ENCODE measurements around the gene PHF19. TPM values are rescaled to one million over a fixed set of nuclear protein-coding genes. Genes with fewer than 3 reads are reported as not detected.
A peak's percentile ranks its signal among the peaks of the same experiment; 100 is the strongest.

The PHF19 gene
- total RNA-seq, 2 donors from 2014 or later = 69.9 to 96.9 TPM

DNA sequence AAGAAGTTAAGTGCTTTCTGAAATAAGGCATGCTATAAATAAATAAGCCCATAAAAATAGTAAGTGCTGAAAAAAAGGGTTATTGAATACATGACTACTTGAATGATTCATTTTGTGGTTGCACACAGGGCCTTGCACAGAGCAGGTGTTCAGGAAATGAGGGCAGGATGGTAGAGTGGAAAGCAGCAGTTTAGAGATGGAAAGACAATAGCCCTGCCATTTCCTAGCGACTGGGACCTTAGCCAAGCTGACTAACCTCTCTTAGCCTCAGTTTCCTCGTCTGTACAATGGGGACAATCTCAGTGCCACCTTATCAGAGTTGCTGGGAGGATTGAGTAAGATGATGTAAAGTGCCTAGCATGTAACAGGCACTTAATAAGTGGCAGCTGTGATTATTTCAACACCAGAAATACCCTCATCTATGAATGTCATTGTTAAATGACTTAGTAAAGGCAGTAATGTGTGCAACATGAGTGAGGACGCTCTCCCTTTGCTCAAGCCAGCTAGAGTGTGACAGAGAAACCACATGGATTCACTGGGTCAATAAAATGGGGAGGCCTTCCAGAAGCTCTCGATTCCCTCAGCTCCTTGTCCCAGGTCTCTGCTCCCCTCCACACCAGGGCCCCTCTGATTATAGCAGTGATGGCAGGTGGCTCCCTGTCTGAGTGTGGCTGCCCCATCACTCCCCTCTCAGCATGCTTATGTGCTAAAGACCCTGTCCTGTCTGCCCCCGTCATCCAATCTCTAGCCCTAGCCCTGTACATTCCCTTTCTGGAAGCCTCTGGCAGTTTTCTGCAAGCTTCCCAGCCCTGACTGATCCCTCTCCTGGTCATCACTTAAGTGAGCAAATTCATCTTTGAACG is 16.0 kb upstream of the PHF19 start:
- no peaks in the 10 kb centered on the region for H3K36me3 Mint-ChIP-seq (ENCODE audit: low read depth)
- DNase-seq (peak in 1 of 3 donors; percentile 54), ATAC-seq (peak; percentile 76)
- peak overlapping the region; percentile 98 for H3K27ac Mint-ChIP-seq
- H3K9me3 ChIP-seq (ENCODE audit: control insufficient read depth, low read length, poor library complexity, severe bottlenecking) = no peaks in the 10 kb centered on the region
- H3K4me3 Mint-ChIP-seq = peak overlapping the region; percentile 69
- no peaks in the 10 kb centered on the region for H3K27me3 Mint-ChIP-seq
- peaks cover 50% of the 10 kb centered on the region for H3K4me1 Mint-ChIP-seq

DNA sequence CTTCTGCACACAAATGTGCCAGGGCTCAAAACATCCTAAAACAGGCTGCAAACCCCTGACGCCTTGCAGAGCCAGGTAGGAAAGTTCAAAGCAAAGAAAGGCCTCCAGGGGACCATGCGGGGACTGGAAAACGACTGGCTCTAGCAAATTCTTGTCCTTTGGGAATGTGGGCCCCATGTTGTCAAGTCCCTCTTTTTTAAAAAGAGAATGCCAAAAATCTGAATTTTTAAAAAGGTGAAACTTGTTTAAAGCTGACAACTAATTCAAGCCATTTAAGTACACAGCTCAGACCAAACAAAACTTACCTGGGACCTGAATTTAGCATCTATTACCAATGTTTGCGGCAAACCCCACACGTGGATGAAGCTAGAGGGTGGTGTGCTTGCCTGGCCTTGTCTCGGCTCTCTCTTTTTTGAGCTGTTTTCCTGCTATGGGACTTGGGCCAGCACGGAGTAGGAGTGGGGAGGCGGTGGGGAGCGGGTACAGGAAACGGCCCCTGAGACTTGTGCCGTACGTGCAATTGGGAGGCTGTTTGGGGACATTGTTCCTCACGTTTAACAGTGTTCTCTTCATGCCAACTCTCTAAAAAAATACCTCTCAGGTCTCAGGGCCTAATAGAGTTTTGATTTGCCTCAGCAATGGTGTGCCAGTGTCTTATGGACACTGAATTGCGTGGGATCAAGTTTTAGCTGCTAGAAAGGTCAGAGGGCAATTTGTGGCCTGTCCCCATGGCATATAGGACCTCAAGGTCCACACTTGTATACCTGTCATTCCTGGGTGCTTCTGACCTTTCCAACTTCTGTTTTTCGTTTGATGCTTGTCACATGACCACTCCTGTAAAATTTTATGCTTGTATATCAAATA is 15.1 kb upstream of the PHF19 start:
- DNase-seq (no peak), ATAC-seq (peak; percentile 42)
- Mint-ChIP-seq H3K27me3 (no peaks in the 10 kb centered on the region), H3K27ac (peak overlapping the region; percentile 98), H3K4me1 (peaks cover 51% of the 10 kb centered on the region), H3K4me3 (peak overlapping the region; percentile 83), H3K36me3 (ENCODE audit: low read depth) (no peaks in the 10 kb centered on the region)
- no peaks in the 10 kb centered on the region for H3K9me3 ChIP-seq (ENCODE audit: control insufficient read depth, low read length, poor library complexity, severe bottlenecking)

DNA sequence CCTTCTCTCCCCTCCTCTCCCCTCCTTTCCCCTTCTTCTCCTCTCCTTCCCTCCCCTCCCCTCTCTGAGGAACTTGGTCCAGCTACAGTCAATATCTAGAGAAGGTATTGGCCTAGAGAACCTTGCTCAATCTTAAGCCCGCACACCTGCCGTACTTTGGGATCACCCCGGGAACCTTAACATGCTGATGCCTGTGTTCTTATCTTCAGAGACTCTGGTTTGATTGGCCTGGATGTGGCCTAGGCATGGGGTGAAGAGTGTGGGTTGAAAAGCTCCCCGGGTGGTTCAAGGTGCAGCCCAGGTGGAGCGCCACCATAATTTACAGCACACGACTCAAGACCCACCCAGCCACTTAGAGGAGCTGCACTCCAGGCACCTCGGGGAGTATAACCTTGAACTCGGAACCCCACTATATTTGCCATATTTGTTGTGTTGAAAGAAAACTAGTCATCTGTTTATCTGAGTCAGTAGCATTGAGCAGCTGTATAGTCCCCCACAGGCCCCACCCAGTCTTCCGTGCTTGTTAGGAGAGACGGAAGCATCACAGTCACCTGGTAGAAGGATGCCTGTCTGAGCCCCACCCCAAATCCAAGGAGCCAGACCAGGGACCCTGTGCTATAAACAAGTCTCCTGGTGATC is 14.4 kb upstream of the PHF19 start:
- Mint-ChIP-seq H3K4me3 (peak overlapping the region; percentile 83), H3K27me3 (no peaks in the 10 kb centered on the region), H3K4me1 (peaks cover 45% of the 10 kb centered on the region), H3K36me3 (ENCODE audit: low read depth) (no peaks in the 10 kb centered on the region), H3K27ac (peak overlapping the region; percentile 98)
- ATAC-seq (peak; percentile 54), DNase-seq (peak in 1 of 3 donors; percentile 47)
- H3K9me3 ChIP-seq (ENCODE audit: control insufficient read depth, low read length, poor library complexity, severe bottlenecking) = no peaks in the 10 kb centered on the region

DNA sequence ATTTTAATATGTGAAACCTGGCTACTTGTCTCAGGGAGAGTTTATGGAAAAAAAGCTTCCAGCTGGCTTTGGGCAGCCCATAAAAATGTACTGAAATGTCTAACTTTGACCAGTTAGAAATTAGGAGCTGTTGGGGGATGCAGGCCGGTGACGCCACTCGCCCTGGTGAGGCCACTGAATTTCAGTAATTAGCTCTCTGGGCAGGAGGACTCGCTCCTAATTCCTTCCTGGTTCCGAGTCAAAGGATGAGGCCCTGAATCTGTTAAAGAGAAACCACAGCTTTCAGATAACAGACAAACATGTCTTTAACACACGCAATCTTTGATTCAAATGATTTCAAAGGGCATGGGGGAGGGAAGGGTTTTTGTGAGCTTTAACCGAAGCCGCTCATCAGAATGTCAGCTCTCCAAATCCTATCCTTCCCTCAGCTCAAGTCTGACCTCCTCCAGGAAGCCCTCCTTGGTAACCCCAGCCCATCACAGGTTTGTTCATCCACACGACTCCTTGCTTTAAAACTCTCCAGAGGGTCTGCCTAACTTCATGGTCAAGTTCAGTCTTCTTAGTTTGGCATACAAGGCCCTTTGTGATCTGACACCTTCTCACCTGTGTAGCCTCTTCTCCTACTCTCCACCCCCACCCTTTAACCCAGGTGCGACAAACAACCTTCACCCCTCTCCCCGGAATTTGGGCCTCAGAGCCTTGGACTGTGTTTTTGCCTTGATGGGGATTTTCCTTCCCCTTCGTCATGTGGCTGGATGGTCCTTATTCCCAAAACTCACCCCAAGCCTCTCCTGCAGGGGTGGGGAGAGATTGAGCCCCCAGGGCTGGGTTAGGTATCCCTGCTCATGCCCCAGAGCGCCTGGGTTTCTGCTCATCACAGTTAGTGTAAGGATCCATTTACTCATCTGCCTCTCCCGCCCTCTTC is 13.6 kb upstream of the PHF19 start:
- H3K27ac Mint-ChIP-seq = peak overlapping the region; percentile 98
- peaks cover 50% of the 10 kb centered on the region for H3K4me1 Mint-ChIP-seq
- DNase-seq (no peak), ATAC-seq (peak; percentile 49)
- H3K4me3 Mint-ChIP-seq = peak overlapping the region; percentile 83
- H3K9me3 ChIP-seq (ENCODE audit: control insufficient read depth, low read length, poor library complexity, severe bottlenecking) = no peaks in the 10 kb centered on the region
- no peaks in the 10 kb centered on the region for H3K27me3 Mint-ChIP-seq
- no peaks in the 10 kb centered on the region for H3K36me3 Mint-ChIP-seq (ENCODE audit: low read depth)

DNA sequence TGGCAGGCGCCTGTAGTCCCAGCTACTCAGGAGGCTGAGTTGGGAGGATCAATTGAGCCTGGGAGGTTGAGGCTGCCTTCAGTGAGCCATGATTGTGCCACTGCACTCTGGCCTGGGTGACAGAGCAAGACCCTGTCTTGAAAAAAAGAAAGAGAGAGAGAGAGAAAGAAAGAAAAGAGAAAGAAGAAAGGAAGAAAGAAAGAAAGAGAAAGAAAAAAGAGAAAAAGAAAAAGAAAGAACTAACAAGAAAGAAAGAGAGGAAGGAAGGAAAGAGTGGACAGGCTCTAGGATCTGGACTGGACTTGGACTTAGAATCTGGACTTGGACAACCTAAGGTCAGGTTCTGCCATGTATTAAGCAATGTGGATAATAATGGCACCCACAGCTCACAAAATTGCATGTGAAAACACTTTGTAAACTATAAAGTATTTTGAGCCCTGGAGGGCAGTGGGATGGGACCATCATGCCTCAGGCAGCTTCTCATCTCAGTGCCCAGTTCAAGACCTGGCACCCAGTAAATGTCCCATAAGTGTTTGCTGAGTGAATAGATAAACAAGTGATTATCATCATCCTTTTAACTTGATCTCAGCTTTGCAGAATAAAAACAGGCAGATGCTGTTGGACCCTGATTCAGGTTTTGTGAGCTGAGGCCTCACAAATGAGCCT is 12.8 kb upstream of the PHF19 start:
- ATAC-seq (no peak), DNase-seq (no peak)
- Mint-ChIP-seq H3K27ac (peak overlapping the region; percentile 98), H3K36me3 (ENCODE audit: low read depth) (no peaks in the 10 kb centered on the region), H3K27me3 (no peaks in the 10 kb centered on the region), H3K4me3 (peak overlapping the region; percentile 76), H3K4me1 (peaks cover 50% of the 10 kb centered on the region)
- H3K9me3 ChIP-seq (ENCODE audit: control insufficient read depth, low read length, poor library complexity, severe bottlenecking) = no peaks in the 10 kb centered on the region

DNA sequence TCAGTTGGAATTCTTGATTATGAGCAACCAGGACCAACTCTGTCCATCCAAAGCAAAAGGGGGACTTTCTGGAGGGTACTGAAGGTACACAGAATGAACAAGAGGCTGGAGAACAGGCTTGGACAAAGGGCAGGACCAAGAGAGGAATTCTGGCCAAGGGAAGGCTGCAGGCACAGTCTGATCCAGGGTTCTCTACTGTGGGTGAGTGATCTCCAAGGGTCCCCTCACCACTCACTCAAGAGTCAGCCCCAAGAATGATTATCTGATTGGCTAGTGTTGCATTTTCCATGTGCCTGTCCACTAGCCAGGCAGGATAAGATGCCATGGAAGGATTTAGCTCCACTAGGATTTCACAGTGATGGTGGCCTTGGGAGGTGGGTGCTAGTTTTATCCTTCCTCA is 11.6 kb upstream of the PHF19 start:
- peak overlapping the region; percentile 98 for H3K27ac Mint-ChIP-seq
- H3K4me3 Mint-ChIP-seq = no peak overlapping the region
- no peak for DNase-seq
- no peaks in the 10 kb centered on the region for H3K27me3 Mint-ChIP-seq
- peaks cover 53% of the 10 kb centered on the region for H3K4me1 Mint-ChIP-seq
- no peak for ATAC-seq
- H3K9me3 ChIP-seq (ENCODE audit: control insufficient read depth, low read length, poor library complexity, severe bottlenecking) = no peaks in the 10 kb centered on the region
- no peaks in the 10 kb centered on the region for H3K36me3 Mint-ChIP-seq (ENCODE audit: low read depth)

DNA sequence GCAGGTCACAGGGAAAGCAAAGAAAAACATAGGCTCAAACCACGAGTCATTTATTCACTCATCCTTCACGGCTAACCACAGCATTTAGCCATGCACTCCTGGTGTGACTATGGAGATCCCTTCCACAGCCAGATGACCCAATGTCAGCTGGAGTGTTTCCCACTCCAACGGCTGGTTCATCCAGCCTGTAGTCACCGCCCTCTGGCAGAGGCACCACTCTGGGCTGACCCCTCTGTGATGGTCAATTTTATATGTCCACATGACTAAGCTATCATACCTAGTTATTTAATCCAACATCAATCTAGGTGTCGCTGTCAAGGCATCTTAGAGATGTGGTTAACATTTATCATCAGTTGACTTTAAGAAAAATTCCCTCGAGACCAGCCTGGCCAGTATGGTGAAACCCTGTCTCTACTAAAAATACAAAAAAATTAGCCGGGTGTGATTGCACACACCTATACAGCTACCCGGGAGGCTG is 9.5 kb upstream of the PHF19 start:
- ATAC-seq (no peak), DNase-seq (no peak)
- H3K27me3 Mint-ChIP-seq = no peaks in the 10 kb centered on the region
- H3K4me1 Mint-ChIP-seq = peaks cover 41% of the 10 kb centered on the region
- H3K27ac Mint-ChIP-seq = peak overlapping the region; percentile 84
- no peaks in the 10 kb centered on the region for H3K36me3 Mint-ChIP-seq (ENCODE audit: low read depth)
- H3K4me3 Mint-ChIP-seq = no peak overlapping the region
- no peaks in the 10 kb centered on the region for H3K9me3 ChIP-seq (ENCODE audit: control insufficient read depth, low read length, poor library complexity, severe bottlenecking)

DNA sequence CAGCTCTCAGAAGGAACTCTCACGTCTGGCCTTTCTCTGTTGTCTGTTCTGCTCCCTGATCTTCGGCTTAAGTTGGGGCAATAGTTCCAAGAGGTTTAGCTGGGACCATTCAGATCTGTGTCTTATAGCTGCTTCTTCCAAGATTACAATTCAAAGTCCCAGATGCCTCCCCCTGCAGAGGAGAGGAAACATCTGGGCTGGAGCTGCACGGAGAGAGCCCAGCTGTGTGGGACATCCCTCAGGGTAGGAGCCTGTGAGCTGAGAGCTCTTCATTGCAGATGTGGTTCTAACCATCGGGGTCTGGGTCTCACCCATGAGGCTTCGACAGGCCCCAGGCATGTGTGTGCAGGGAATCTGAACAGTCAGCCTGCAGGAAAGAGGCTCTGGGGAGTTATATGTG is 9.0 kb upstream of the PHF19 start:
- DNase-seq = no peak
- Mint-ChIP-seq H3K4me1 (peaks cover 37% of the 10 kb centered on the region), H3K27me3 (no peaks in the 10 kb centered on the region), H3K4me3 (no peak overlapping the region), H3K36me3 (ENCODE audit: low read depth) (no peaks in the 10 kb centered on the region), H3K27ac (peak overlapping the region; percentile 84)
- no peak for ATAC-seq
- no peaks in the 10 kb centered on the region for H3K9me3 ChIP-seq (ENCODE audit: control insufficient read depth, low read length, poor library complexity, severe bottlenecking)

DNA sequence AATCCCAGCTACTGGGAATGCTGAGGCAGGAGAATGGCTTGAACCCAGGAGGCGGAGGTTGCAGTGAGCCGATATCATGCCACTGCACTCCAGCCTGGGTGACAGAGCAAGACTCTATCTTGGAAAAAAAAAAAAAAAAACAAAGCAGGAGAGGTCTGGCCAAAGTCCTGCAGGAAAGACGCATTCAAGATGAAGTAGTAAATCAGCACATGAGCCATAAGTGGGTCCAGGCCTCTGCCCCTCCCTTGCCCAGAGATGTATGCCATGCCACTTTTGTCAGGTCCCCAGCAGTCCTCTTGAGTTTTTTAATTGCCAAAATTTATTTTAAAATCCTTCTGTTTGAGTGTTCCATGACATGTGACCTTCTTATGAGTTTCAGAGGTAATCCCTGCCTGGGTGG is 8.5 kb upstream of the PHF19 start:
- no peak for ATAC-seq
- peaks cover 37% of the 10 kb centered on the region for H3K4me1 Mint-ChIP-seq
- H3K4me3 Mint-ChIP-seq = no peak overlapping the region

DNA sequence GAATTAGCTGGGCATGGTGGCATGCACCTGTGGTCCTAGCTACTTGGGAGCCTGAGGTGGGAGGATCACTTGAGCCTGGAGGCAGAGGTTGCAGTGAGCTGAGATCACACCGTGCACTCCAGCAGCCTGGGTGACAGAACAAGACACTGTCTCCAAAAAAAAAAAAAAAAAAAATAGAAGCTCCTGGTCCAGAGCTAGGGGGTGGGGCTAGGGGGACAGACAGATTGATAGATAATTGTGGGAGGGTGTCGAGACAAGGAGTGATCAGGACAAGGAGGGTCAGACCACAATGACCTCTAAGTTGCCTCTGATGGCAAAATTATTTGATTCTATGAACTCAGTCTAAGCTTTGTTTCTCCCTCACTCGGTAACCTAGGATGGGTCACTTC is 6.6 kb upstream of the PHF19 start:
- peak overlapping the region; percentile 85 for H3K27ac Mint-ChIP-seq
- no peaks in the 10 kb centered on the region for H3K36me3 Mint-ChIP-seq (ENCODE audit: low read depth)
- ATAC-seq (no peak), DNase-seq (no peak)
- no peaks in the 10 kb centered on the region for H3K27me3 Mint-ChIP-seq
- H3K9me3 ChIP-seq (ENCODE audit: control insufficient read depth, low read length, poor library complexity, severe bottlenecking) = no peaks in the 10 kb centered on the region
- H3K4me1 Mint-ChIP-seq = peaks cover 43% of the 10 kb centered on the region
- no peak overlapping the region for H3K4me3 Mint-ChIP-seq

More for the DNA sequence above, 8.5 kb upstream of the PHF19 start:
- Mint-ChIP-seq H3K36me3 (ENCODE audit: low read depth) (no peaks in the 10 kb centered on the region), H3K27ac (peak overlapping the region; percentile 84), H3K27me3 (no peaks in the 10 kb centered on the region)
- no peak for DNase-seq
- no peaks in the 10 kb centered on the region for H3K9me3 ChIP-seq (ENCODE audit: control insufficient read depth, low read length, poor library complexity, severe bottlenecking)

DNA sequence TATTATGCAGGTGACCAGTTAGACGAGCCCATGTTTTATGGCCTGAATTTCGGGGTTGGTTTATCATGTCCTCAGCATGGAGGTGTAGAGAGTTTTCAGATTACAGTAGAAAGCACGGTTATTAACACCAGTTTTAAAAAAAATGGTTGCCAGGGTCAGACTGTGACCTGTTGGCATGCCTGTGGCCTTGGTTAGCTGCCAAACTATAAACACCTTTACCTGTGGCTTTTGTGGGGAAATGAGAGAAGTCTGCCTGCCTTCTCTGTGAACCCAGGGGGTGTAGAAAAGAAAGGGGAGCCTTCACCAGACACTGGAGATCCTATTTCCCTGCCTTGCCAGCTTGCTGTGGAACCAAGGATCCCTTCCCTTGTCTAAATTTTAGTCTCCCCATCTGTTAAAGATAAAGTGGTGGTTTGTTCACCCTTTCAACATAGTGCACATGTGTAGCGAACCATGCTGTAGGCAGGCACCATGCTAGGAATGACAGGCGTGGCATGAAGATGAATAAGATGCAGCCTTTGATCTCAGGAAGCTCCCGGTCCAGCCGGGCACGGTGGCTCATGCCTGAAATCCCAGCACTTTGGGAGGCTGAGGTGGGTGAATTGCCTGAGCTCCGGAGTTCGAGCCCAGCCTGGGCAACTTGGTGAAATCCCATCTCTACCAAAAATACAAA is 6.1 kb upstream of the PHF19 start:
- H3K4me1 Mint-ChIP-seq = peaks cover 49% of the 10 kb centered on the region

More for the DNA sequence above, 6.1 kb upstream of the PHF19 start:
- H3K36me3 Mint-ChIP-seq (ENCODE audit: low read depth) = no peaks in the 10 kb centered on the region
- H3K27ac Mint-ChIP-seq = peak overlapping the region; percentile 85
- DNase-seq (no peak), ATAC-seq (peak; percentile 52)
- peak overlapping the region; percentile 19 for H3K4me3 Mint-ChIP-seq
- H3K9me3 ChIP-seq (ENCODE audit: control insufficient read depth, low read length, poor library complexity, severe bottlenecking) = no peaks in the 10 kb centered on the region
- H3K27me3 Mint-ChIP-seq = no peaks in the 10 kb centered on the region
